ENCODE results near the gene GPR89A. TPM values are rescaled to one million over a fixed set of nuclear protein-coding genes. Genes with fewer than 3 reads are reported as not detected.

Gene GPR89A
- total and polyA plus RNA-seq, 2 of the 8 experiments (the other 6 are each of a cell fraction or from before 2014, with no cell fraction given): 26.8 to 46.6 TPM

- Histone ChIP-seq H3K4ac (replicated peaks; ENCODE audit: insufficient read length, low read depth, low read length) (no peak overlapping the region), H3K23ac (ENCODE audit: insufficient read length) (no peak overlapping the region), H4K91ac (replicated peaks; ENCODE audit: insufficient read length, low read length) (no peak overlapping the region), H2AK5ac (ENCODE audit: low read depth, low read length) (no peak overlapping the region), H3K4me2 (ENCODE audit: insufficient read depth in 1 of 2, low read depth in 2 of 2, low read length in 2 of 2) (no peak overlapping the region), H3K9ac (replicated peaks in 1 of 4; ENCODE audit: extremely low read depth in 1 of 4, low read depth in 3 of 4, low read length in 3 of 4) (no peak overlapping the region), H3K79me2 (ENCODE audit: control insufficient read depth in 1 of 2, insufficient read depth in 2 of 2, low read length in 2 of 2) (no peaks in the 10 kb centered on the region), H3K79me1 (ENCODE audit: low read depth, low read length) (no peaks in the 10 kb centered on the region), H3K27ac (ENCODE audit: low read depth, low read length) (no peak overlapping the region), H3K56ac (replicated peaks; ENCODE audit: insufficient read length, low read depth, low read length) (no peak overlapping the region), H3K27me3 (replicated peaks in 1 of 4; ENCODE audit: control insufficient read depth in 3 of 4, extremely low read depth in 1 of 4, insufficient read depth in 3 of 4, low read length in 3 of 4) (no peaks in the 10 kb centered on the region), H3K4me1 (replicated peaks in 1 of 4; ENCODE audit: control insufficient read depth in 3 of 4, insufficient read depth in 4 of 4, low read length in 3 of 4) (peaks cover 0 to 5% (median 0%) of the 10 kb centered on the region in 4 experiments; a peak in 1 of 7 replicates), H4K8ac (ENCODE audit: extremely low read depth, insufficient read depth, low read length) (no peak overlapping the region), H2BK12ac (ENCODE audit: low read depth, low read length) (no peak overlapping the region), H3K36me3 (ENCODE audit: control insufficient read depth in 2 of 4, insufficient read depth in 4 of 4, low read length in 3 of 4) (no peaks in the 10 kb centered on the region), H2BK15ac (ENCODE audit: low read length) (no peak overlapping the region), H2AFZ (ENCODE audit: low read length) (no peak overlapping the region), H3K18ac (ENCODE audit: extremely low read depth, low read length) (no peak overlapping the region), H4K20me1 (replicated peaks in 1 of 2; ENCODE audit: control insufficient read depth in 1 of 2, insufficient read depth in 2 of 2, low read length in 2 of 2) (no peaks in the 10 kb centered on the region), H3K4me3 (ENCODE audit: extremely low read depth in 1 of 4, insufficient read depth in 2 of 4, low read depth in 3 of 4, low read length in 4 of 4) (no peak overlapping the region), H2BK5ac (ENCODE audit: low read depth, low read length) (no peak overlapping the region), H3K9me3 (ENCODE audit: insufficient read depth in 2 of 2, low read depth in 1 of 2, low read length in 1 of 2) (no peaks in the 10 kb centered on the region), H2BK120ac (replicated peaks; ENCODE audit: low read depth, low read length) (no peak overlapping the region), H4K5ac (ENCODE audit: insufficient read length, low read depth, low read length) (no peak overlapping the region), H2BK20ac (ENCODE audit: low read length) (no peak overlapping the region), H3K23me2 (ENCODE audit: low read depth, low read length) (no peaks in the 10 kb centered on the region), H3K14ac (ENCODE audit: insufficient read length) (no peak overlapping the region)
- no peak for TF ChIP-seq ASH2L (IDR thresholded peaks at IDR 0.05; ENCODE audit: low read length)
- TF ChIP-seq SIN3A (conservative IDR thresholded peaks at IDR 0.05 in 1 of 2, IDR thresholded peaks at IDR 0.05 in 1 of 2; ENCODE audit: low read depth in 1 of 2, low read length in 2 of 2): no peak
- no peak for TF ChIP-seq RNF2 (IDR thresholded peaks at IDR 0.05; ENCODE audit: borderline replicate concordance, low read depth, low read length, missing control alignments, poor library complexity, severe bottlenecking)
- TF ChIP-seq YY1 (IDR thresholded peaks at IDR 0.05; ENCODE audit: low read depth, low read length): no peak
- TF ChIP-seq JUN (IDR thresholded peaks at IDR 0.05; ENCODE audit: low read depth, low read length): no peak
- no peak for TF ChIP-seq GABPA (IDR thresholded peaks at IDR 0.05; ENCODE audit: borderline replicate concordance, insufficient read depth, low read length)
- TF ChIP-seq EP300 (IDR thresholded peaks at IDR 0.05; ENCODE audit: borderline replicate concordance in 1 of 2, low read depth in 2 of 2, low read length in 2 of 2): no peak
- DNase-seq (ENCODE audit: low read depth in 1 of 2, low spot score in 2 of 2) (no peak), FAIRE-seq (no peak)
- ChIA-PET POLR2A (ENCODE audit: partially characterized antibody) (no interaction called here), CTCF (ENCODE audit: partially characterized antibody) (no interaction called here)
- 83% methylated on average over 1 of the region's 1 CpG; no CpG with 5 or more reads in 1 of the 2 experiments for WGBS, 2 experiments (ENCODE audit: extremely low coverage in 1 of 2, insufficient coverage in 1 of 2, insufficient read length in 1 of 2, insufficient replicate concordance in 2 of 2, low coverage in 1 of 2, low lambda C conversion rate in 2 of 2, missing lambda C conversion rate in 1 of 2)
These were observed 6.2 kb upstream of the GPR89A start for GRCh38 chr1:145601593-145601992.

Data from H1 (cell line).